ENCODE measurements around the gene HGS.

DNA sequence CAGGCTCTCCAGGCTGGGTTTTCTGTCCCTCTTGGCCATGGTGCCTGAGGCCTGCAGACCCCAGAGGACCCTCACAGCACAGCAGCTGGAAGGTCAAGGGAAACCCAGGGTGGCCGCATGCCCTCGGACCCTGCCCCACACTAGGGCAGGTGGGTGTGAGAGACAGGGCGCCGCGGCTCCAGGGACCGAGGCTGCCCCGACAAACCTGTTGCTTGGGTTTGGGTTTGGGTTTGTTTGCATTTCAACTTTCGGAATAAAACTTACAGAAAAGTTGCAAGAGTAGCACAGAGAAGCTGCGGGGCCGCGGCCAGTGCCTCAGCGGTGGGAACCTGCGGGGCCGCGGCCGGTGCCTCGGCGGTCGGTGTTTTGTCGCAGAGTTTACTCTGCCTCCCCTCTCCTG is 7.8 kb downstream of the HGS start:
- TF ChIP-seq, protein P1, sequence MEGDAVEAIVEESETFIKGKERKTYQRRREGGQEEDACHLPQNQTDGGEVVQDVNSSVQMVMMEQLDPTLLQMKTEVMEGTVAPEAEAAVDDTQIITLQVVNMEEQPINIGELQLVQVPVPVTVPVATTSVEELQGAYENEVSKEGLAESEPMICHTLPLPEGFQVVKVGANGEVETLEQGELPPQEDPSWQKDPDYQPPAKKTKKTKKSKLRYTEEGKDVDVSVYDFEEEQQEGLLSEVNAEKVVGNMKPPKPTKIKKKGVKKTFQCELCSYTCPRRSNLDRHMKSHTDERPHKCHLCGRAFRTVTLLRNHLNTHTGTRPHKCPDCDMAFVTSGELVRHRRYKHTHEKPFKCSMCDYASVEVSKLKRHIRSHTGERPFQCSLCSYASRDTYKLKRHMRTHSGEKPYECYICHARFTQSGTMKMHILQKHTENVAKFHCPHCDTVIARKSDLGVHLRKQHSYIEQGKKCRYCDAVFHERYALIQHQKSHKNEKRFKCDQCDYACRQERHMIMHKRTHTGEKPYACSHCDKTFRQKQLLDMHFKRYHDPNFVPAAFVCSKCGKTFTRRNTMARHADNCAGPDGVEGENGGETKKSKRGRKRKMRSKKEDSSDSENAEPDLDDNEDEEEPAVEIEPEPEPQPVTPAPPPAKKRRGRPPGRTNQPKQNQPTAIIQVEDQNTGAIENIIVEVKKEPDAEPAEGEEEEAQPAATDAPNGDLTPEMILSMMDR (IDR thresholded peaks at IDR 0.05): no peak
- TF ChIP-seq POLR2A (IDR thresholded peaks at IDR 0.05): no peak

Data from body of pancreas (tissue), 4 donors.